Stimulated activated naive CD4-positive, alpha-beta T cell (primary cell): Measurements from ENCODE around the gene RAD51B.

ENCODE experiments used
- DNase-seq, 6 experiments: peaks; one replicate each; lab custom pipeline; 2025; lab: John Stamatoyannopoulos, UW

The RAD51B gene

DNA sequence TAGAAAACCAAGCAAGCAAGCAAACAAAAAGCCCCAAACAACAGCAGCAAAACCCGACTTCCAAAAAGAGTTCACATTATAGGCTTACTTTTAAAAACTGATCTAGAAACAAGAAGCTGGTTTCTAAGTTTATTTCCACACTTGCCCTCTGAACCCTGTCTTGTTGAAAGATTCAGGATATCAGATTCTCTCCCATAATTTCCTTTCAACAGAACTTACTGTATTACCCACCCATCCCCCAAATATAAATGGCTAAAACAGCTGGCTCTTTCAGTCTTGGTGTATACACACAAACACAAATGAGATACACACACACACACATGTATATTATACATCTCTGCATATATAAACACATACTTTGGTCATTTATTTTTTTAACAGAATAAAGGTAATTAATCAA lies 512.4 kb downstream of the RAD51B start:
- DNase-seq: no peak

DNA sequence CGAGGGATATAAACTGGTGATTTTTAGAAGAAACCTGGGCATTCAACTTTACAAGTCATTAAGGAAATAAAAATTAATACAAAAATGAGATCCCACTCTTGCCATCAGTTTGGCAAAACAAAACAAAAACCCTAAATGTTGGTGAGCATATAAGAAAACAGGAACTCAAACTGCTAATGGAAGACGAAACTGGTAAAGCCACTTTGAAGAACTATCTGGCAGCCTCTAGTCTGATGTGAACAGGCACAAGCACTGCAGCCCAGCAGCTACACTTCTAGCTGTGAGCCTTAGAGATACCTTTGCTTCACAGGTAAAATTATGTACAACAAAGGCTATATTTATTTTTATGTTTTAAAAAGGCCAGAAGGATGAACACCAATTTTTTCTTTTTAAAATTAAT lies 513.7 kb downstream of the RAD51B start:
- no peak for DNase-seq

DNA sequence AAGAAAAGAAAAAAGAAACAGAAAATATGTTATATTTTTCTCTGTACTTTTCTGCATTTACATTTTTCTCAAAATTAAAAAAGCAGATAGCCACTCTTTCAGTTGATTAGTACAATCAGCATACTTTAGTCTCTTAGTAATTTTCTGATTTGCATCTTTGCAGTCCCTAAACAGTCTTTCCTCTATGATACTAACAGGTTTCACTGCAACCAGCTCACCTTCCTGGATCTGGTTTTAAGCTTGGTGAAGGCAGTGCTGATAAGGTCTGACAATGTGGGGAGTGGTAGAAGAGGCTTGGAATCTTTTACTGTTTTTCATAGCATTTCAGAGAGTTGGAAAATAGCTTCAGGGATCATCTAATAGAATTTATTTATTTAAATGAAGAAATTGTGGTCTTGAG lies 515.7 kb downstream of the RAD51B start:
- no peak for DNase-seq

DNA sequence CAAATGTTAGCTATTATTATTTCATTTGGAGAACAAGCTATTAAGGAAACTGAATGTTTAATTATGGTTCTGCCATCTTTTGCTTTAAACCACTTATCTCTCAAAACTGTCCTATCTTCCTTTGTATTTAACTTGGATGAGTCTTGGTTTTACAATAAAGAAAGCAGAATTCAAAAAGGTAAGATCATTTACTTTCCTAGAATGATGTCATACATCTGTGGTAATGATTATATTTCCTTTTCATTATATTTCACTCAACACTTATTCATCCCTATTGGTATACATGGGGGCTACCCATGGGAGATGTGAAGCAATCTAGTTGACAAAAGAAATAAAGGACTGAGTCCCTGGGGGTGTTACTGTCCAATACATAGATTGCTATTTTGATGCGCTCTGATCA lies 516.6 kb downstream of the RAD51B start:
- DNase-seq: no peak

DNA sequence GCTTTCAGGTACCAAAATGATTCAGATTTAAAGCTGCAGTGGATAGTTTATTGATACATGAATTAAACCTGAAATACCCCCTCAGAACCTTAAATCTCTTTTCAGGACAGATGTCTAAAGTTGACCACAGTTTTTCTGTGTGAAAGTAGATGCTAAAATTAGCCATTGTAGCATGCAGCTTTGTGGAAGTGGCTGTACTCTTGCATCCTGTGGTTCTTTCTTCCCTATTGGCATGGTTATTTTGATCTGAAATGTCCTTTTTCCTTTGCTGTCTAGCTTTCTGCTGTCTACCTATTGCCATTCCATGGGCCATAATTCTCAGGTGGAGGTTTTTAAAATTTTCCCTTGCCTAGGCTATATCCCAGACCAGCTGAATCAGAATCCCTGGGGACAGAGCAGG lies 517.7 kb downstream of the RAD51B start:
- DNase-seq: no peak

DNA sequence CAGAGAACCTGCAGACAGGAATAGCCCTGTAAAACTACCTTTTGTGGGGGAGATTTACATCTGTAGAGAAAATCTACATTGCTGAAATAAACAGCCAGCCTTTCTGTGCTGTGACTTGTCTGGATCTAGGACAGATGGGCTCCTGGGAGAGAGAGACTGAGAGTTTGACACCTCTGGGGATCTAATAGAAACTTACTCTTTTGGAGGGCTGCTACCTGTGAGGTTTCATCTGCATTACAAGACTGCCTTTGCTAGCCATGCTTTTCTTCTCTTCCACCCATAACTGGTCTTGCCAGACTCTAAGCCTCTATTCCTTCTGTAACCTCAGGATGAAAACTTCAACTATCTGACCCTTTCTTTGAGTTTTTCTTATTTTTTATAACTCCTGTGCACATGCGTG lies 520.7 kb downstream of the RAD51B start:
- no peak for DNase-seq

DNA sequence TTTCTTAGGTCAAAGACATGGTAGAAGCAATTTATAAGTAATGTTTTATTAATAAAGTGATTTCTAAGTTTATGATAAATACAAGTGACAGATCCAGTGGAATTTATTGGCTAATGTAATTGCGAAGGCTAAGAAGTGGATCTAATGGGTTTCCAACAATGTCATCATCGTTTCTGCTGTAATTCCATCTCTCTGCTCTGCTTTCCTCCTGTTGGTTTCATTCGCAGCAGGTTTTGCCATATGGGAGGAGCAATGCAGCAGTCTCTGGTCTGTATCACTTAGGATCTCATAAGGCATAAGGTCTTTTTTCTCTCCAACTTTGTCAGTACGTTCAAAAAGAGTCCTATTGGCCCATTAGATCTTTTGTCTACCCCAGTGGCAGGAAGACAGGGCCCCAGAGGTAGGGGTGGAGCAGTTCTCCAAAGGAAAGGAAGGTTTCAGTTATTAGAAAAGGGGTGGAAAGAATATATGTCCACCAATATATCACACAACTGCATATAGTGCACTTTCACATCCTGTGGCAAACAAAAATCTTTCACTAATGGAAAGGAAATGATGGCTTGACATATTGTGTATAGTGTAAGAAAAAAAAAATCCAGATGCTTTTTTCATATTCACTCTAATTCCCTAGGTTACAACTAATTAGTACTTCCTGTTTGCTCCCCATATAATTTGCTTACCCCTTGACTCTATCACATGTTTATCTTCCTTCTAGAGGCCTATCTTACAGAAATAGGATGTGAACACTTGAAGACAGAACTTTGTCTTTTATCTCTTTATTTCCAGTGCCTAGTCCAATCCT lies 522.0 kb downstream of the RAD51B start:
- DNase-seq: no peak

DNA sequence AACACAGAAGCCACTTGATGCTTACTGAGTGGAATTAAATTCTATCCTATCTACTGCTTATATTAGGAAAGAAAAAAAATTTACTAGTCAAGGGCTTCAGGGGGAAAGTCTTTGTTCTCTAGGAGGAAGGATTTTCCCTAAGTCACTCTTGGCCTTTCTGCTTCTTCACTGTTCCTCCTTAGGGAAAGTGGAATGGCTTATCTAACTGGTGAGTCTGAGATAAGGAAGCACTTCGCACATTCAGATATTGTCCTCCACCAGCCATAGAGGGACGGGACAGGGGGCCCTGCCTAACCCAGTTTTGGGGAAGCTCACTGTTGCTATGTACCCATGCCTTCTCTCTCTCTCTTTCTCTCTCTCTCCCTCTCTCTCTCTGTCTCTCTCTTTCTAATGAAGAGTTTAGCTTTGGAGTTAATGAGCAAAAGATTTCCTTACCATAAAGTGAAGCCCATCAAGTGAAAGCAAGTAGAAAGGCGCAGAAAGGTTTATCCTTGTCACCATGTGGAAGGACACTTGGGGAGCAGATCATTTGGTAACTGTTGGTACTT lies 522.7 kb downstream of the RAD51B start:
- no peak for DNase-seq

DNA sequence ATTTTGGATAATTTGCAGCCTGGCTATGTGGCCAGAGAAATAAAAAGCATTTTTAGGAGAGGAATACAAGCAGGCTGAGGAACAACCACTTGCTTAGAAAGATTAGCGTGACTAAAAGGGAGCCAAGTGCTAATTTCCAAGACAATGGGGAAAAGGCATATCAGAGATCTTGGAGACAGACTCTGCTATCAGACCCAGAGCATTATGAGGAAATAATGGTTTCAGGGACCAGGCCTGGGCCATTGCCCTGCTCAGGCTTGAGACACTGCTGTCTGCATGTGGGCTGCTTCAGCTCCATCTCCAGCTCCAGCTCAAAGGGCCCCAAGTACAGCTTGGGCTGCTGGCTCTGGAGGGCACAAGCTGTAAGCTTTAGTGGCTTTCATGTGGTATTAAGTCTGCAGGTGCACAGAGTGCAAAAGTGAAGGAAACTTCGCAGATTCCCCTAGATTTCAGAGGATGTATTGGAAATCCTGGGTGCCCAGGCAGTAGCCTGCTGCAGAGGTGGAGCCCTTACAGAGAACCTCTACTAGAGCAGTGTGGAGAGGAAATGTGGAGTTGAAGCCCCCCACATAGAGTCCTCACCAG lies 524.0 kb downstream of the RAD51B start:
- DNase-seq: no peak

DNA sequence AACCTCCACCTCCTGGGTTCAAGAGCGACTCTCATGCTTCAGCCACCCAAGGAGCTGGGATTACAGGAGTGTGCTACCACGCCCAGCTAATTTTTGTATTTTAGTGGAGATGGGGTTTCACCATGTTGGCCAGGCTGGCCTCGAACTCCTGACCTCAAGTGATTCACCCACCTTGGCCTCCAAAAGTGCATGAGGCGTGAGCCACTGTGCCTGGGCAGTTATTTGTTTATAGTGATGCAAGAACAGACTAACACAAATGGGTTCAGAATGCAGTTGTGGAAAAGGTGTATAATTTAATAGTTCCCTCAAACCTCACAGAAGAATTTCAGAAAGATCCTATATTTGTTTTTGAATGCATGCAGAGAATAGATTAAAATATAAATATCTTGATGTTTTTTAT lies 526.2 kb downstream of the RAD51B start:
- no peak for DNase-seq

DNA sequence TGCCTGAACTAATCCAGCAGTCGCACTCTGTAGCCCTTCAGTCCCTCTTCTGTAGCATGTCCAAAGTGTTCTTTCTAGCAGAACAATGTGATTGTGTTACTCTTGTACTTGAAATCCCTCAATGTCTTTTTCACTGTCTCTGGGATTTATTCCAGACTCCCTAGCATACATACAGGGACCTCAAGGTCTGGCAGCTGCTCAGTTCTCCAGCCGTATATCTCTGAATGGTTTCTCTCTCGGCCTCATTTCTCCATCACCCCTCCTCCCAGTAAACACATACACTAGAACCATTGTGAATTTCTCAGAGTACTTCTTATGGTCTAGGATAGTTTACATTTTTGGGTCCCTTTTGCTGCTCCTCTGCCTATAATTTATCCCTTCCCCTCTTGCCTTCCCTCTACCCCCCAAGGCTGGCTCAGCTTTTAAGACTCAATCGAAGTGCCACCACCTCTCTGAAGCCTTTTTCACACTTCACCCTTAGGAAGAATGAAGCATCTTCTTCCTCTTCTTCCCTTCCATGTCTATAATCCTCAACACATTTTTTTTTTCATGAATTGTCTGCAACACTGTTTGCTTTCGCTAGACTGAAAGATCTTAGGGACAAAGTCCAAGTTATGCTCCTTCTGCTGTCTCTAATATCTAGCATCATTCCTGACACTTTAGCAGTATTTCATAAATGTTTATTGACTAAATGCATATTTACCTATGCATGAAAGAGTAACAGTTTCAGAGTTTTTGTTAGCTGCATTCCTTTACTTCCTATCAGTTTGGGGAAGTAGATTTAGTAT lies 527.2 kb downstream of the RAD51B start:
- DNase-seq: no peak

DNA sequence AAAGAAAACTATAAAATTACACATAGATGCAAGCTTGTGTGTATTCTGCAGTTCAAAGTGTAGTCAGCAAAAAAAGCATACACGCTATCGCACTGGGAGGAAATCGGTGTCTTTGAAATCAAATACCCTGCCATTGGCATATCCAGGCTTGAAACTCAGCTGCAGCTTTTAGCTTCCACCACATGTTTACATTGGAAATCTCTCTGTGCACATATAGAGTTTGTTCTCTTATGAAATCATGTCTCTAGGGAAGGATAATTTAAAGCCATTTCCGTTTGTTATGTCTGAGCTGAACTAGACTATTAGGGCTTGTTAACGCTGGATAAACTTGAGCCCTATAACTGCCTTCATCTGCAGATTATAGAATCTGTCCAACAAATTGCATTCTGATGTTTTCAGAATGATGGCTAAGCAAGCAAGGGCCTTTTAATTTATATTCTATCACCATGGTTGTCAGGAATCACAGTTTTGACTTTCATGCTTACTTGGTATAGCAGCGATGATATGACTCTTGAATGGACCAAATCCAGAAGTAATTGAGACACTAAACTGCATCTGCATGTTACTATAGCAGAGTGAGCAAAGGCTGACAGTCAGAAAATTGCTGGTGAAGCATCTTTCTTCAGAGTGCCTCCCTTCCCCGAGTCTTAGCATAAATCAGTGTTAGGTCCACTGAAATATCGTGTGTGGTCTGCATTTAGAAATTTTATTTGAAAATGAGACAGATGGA lies 530.5 kb downstream of the RAD51B start:
- peak in 1 of 6 experiments; percentile 14 for DNase-seq

DNA sequence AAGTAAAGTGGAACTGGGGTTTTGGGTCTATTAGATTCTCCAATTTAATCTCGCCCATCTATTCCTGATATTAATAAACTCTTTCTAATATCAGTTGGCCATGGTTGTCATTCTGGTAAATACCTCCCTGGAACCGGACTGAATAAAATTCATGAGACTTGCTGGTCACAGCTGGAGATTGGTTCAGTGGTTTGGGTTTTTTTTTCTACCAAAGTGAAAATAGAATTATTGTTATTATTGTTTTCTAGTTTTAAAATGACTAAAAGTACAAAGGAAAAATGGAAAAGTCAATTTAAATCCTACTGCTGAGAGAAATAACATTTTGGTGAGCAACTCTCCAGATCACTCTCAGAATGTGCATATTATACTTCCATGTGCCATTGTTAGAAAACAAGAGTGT lies 535.8 kb downstream of the RAD51B start:
- DNase-seq: no peak

DNA sequence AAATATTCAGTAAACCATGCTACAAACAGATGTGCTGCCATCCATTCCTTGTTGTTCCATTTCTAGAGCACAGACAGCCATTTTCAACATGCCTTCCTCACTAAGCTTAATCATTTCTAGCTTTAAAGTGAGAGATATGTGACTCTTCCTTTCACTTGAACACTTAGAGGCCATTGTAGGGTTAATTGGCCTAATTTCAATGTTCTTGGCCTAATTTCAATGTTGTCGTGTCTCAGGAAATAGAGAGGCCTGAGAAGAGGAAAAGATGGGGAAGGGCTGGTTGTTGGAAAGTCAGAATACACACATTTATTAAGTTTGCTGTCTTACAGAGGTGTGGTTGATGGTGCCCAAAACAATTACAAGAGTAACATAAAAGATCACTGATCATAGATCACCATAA lies 538.2 kb downstream of the RAD51B start:
- DNase-seq: no peak

DNA sequence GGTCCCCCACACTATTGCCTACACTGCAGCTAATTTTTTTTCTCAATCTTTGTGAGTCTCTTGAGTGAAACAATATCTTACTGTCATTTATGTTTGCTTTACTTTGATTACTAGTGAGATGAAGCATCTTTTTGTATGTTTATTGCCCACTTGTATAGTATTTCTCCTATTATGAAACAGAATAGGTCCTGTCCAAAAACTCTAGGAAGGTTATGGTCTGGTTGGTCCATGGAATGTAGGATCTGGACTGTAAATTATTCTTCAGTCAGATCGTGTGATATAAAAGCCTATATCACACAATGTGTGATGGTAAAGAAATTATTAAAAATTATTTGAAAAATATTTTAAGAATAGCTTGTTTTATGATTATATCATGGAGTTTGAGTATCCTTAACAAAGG lies 538.9 kb downstream of the RAD51B start:
- DNase-seq: no peak

DNA sequence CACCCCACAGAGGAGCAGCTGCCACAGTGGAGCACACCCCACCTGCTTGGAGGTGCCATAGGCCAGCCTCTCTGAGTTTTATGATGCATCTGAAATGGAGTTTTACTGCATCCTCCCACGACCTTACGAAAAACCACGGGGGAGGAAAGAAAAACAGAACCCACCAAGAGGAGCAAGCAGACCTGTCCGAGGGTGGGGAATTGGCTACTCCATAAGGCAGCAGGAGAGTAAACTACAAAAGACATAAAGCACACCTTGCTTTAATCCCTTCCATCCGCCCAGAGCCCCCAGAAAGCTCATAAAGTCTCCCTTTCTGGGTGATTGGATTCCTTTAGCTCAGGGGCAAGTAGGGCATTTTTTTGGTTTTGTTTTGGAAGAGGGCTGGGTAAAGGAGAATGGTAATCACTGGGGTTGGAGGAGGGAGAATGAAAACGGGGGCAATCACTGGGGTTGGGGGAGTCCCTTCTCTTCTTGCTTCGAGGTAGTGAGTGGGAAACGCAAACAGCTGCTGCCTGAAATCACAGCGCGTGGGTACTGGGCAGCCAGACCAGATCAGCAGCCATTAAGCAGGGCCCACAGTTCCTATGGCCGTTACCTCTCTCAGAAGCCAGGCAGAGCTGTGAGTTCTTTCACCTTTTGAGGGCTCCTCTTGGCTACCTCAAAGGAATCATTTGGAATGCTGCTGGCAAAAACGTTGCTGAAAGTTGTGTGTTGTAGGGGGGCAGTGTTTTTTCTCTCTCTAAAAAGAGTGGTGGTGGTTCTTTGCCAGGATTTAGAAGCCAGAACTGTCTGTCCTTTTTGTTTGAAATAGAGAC lies 539.6 kb downstream of the RAD51B start:
- DNase-seq: no peak

DNA sequence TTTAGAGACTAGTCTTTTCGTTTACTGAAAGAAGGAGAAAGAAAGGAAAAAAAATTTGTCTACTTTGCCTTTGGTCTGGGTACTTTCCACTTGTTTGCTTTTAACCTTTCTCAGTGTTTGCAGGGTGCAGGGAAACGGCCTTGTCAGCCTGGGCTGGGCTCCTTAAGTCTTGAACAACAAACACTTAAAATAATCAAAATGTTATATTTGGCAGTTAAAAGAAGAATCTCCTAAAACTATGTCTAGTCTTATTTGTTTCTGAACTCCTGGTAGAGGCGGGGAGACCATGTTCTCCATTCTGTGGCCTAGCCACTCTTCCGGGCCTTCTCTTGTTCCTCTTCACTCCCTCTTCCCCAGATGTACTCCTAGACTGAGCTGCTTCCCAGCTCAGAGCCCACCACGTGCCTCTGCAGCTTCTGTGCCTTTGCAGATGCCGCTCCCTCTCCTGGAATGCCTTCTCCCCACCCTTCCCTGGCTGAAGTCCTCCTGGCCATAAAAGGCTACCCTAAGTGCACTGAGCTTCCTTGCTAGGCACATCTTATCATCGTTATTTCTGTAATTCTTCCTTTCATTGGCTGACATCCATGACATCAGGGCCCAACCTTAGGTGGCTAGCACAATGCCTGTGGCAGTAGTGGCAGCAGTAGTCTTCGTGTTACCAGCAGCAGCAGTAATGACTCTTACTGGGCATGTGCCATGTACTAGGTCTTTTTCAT lies 540.4 kb downstream of the RAD51B start:
- DNase-seq: peak in 1 of 6 experiments; percentile 8

DNA sequence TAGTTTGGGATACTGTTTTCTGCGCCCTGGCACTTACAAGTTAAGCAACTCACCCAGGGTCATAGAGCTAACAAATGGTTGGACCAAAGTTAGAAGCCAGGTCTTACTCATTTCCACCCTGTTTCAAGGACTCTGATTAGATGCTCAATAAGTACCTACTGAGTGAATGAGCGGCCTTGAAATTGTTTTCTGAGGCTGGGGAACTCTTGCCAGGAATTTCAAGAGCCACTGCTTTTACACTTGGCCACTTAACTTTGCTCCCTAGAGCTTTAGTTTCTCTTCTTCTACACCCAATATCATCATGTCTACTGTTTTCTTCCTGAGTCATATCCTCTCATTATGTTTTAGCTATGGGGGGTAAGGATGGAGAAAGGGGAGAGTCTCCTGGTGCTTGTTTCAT lies 541.7 kb downstream of the RAD51B start:
- DNase-seq: no peak

DNA sequence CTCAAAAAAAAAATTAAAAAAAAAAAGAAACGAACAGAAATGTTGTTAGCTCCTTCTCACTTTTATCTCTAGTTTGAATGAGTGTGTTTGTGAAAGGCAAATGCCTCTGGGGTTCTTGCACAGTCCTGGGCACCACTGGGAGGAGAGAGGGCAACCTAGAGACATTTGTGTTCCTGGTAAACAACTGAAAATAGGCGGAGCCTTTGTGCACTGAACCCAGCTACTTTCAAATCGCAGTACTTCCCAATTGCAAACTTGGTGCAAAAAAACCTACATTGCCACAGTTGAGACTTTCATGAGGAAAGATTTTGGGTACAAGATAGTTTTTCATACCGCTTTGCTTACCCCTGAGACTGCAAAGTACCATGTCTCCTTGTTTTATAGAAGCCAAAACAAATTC lies 543.3 kb downstream of the RAD51B start:
- peak in 1 of 6 experiments; percentile 14 for DNase-seq

DNA sequence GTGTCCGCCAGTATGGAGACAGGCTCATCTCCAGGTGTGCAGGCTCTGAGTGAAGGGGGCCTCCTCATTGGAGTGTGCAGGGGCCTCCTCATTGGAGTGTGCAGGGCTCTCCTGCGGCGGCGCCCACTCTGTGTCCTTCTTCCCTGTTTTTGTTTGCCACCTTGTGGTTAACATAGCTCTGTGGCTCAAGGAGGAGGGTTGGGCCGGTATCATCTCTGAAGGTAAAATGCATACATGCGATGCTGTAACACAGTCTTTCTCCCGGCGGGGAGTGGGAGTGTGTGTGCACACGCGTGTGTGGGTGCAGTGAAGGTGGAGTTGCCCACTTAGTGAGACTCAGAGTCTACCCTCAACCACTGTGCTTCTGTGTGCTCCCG lies 543.9 kb downstream of the RAD51B start:
- DNase-seq: no peak
